AG09319 (cell line): ENCODE data around the gene ATMIN.

Source experiments
- DNase-seq: peaks from one replicate; pipeline ENCODE4 v3.0.0-alpha.2; 2010; ENCODE audit warnings: low read depth; ENCODE audit errors: extremely low read depth
- CTCF ChIP-seq: IDR thresholded peaks from 2 replicates; pipeline ENCODE4 v1.5.1; 2011; ENCODE audit warnings: low read depth, mild to moderate bottlenecking, inconsistent platforms, low read length, moderate library complexity

The ATMIN gene

DNA sequence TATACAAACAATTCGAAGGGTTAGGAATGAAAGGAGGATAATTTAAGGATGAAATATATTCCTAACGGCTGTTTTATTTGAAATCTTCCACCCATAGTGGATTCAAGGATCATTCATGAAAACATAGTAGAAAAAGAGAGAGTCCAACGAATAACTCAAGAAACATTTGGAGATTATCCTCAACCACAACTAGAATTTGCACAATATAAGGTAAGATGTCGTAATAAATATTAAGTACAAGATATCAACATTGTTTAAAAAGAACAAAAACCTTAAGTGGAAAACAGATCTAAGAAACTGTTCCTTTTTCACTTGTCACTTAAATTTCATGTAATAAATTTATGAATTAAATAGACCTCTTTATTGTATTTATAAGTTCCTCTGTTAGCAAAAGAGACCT is 9.2 kb upstream of the ATMIN start:
- DNase-seq: no peak
- TF ChIP-seq CTCF: no peak

DNA sequence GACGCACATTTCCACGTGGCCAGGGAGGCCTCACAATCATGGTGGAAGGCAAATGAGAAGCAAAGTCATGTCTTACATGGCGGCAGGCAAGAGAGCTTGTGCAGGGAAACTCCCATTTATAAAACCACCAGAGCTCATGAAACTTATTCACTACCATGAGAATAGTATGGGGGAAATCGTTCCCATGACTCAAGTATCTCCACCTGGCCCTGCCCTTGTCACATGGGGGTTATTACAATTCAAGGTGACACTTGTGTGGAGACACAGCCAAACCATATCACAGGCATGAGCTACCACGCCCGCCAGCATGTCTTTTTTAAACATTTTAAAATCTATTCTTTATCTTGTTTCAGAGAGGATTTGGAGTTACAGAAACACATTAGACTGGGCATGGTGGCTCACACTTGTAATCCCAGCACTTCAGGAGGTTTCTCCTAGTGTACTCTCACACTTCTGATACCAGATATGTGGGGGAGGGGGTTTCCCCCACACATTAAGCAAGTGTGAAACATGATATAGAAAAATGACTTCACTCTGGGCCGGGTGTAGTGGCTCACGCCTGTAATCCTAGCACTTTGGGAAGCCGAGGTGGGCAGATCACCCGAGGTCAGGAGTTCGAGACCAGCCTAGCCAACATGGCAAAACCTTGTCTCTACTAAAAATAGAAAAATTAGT is 5.6 kb upstream of the ATMIN start:
- no peak for DNase-seq
- no peak for TF ChIP-seq CTCF

- no peak for DNase-seq
Measured at GRCh38 chr16:81035975-81036750, 521 bp downstream of the ATMIN start.

DNA sequence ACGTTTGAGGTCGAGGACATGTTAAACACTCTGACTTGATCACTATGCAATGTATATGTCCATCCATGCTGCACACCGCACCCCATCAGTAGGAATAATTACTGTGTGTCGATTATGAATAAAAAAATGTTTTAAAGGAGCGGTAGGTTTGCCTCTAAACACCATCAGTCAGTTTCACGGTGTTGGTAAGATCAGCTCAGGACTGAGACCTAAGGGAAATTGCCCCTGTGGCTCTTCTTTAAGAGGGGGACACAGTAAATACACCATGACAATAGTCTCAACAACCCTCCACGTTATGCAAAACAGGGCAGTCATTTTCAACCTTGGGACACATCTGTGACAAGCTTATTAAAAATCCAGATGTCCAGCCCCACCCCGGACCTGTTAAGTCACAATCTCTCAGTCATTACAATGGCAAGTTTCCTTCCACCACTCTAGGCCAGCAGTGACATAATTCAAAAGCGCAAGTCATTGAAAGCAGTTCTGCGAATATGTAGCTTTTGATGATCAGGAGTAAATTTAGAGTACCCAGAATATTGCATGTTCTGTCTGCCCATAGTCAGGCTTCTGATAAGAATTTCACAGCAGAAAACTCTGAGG is 1.2 kb downstream of the ATMIN start:
- DNase-seq: no peak
- no peak for TF ChIP-seq CTCF

More at GRCh38 chr16:81035975-81036750, 521 bp downstream of the ATMIN start:
- TF ChIP-seq CTCF: no peak

GRCh38 chr16:81040131-81040530 is 4.5 kb downstream of the ATMIN start:
- no peak for TF ChIP-seq CTCF
- no peak for DNase-seq

- no peak for TF ChIP-seq CTCF
- DNase-seq: no peak
Measured at GRCh38 chr16:81040842-81041241, 5.2 kb downstream of the ATMIN start.

DNA sequence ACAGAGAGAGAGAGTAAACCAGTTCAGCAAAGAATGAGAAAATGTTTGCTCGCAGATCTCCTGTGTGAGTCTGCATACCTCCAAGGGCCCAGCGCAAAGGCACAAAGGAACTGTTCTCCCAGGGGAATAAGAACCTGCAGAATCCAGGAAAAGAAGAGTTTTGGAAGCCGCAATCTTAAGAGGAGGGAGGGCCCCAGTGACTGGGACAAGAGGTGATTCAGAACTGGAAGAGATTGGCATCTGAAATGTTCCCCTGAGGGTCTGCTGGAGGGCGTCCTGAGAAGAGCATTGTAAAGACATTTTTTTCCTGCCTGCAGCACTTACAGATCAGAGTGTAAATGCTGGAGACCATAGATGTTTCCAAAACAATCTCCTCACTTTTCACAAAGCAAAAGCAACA is 6.1 kb downstream of the ATMIN start:
- no peak for TF ChIP-seq CTCF

More for the DNA sequence above, 6.1 kb downstream of the ATMIN start:
- DNase-seq: no peak
